HEK293 (cell line): ENCODE results near the gene ARMC10.

Source experiments
- ZNF274 ChIP-seq, 2 experiments: fragments of 200-500 bp in 1 of 2; fragments of 450-650 bp in 1 of 2; sonication (Bioruptor generic) in 1 of 2; formaldehyde crosslinking in 1 of 2; IDR thresholded peaks; 2 replicates each; pipeline versions ENCODE4 v1.5.1 to v1.6.1; 2014 to 2016; ENCODE audit warnings: borderline replicate concordance in 1 of 2, inconsistent platforms in 1 of 2, low read length in 1 of 2, missing biosample characterization in 1 of 2, missing genetic modification characterization in 1 of 2
- ZNF292 ChIP-seq: fragments of 450-650 bp; formaldehyde crosslinking; IDR thresholded peaks from 2 replicates; pipeline ENCODE4 v1.5.1; 2016; ENCODE audit warnings: low read depth, missing biosample characterization, missing genetic modification characterization, borderline replicate concordance
- ZNF623 ChIP-seq: fragments of 450-650 bp; formaldehyde crosslinking; IDR thresholded peaks from 2 replicates; pipeline ENCODE4 v1.5.1; 2016; ENCODE audit warnings: missing biosample characterization, missing genetic modification characterization

GRCh38 chr7:103076764-103077163 is 1.8 kb downstream of the ARMC10 start:
- TF ChIP-seq ZNF623 (tag by site-specific recombination) (no peak), ZNF292 (tag by site-specific recombination) (no peak), ZNF274 (IDR thresholded peaks at IDR 0.05; ENCODE audit: low read length) (no peak), ZNF274 (tag by site-specific recombination; IDR thresholded peaks at IDR 0.05; ENCODE audit: borderline replicate concordance) (no peak)
